Pancreas (tissue), 10 donors: ENCODE measurements around the gene CCDC187. TPM values are rescaled to one million over a fixed set of nuclear protein-coding genes. Genes with fewer than 3 reads are reported as not detected.
A peak's percentile ranks its signal among the peaks of the same experiment; 100 is the strongest.

Experiments
- ATAC-seq, 4 donors: fragments of 200-7000 bp; cut with Tn5 transposase; one replicate each; pipeline versions ENCODE4 v1.8.0 to v1.9.1; 2020; ENCODE audit warnings: mild to moderate bottlenecking in 4 of 4, moderate library complexity in 4 of 4
- DNase-seq, 6 donors: peaks; one replicate each; pipeline ENCODE4 v3.0.0-alpha.2; 2020
- FAIRE-seq: peaks from 2 replicates; lab custom pipeline; 2012; peaks lifted over from hg19 to GRCh38; lab: Jason Lieb, UNC
- H3K27ac ChIP-seq, 4 donors: fragments of 200-600 bp; sonication (generic); 1 replicate in 3 of 4; 2 replicates in 1 of 4; pipeline versions ENCODE4 v1.5.0 to v1.8.0; 2020
- H3K27me3 ChIP-seq, 4 donors: fragments of 200-600 bp; one replicate each; pipeline ENCODE4 v1.8.0; 2021
- H3K36me3 ChIP-seq, 3 donors: fragments of 200-600 bp; sonication (generic) in 1 of 3; one replicate each; pipeline versions ENCODE4 v1.5.0 to v1.8.0; 2020 to 2021
- H3K4me1 ChIP-seq, 3 donors: fragments of 200-600 bp; one replicate each; pipeline ENCODE4 v1.8.0; 2021
- H3K4me3 ChIP-seq, 4 donors: fragments of 200-600 bp; sonication (generic) in 2 of 4; one replicate each; pipeline versions ENCODE4 v1.5.0 to v1.8.0; 2020 to 2021
- H3K9me3 ChIP-seq, 4 donors: fragments of 200-600 bp; one replicate each; pipeline ENCODE4 v1.8.0; 2021
- WGBS, 2 donors: extraction: QIAGEN DNeasy Blood & Tissue Kit; methylation state at CpG; one replicate each; pipeline ENCODE4 v1.1.7; 2013; 5-methylcytosine and 5-hydroxymethylcytosine counted together
- intact Hi-C, 3 donors: fragments of 100-400 bp; cut with DNase I; formaldehyde crosslinking; loops; one replicate each; pipeline versions ENCODE4 v1.11.1 to v1.14.2; 2022
- polyA plus RNA-seq, 2 donors: library from polyadenylated mRNA; stranded (reverse); fragments of 200-250 nt; gene quantifications; one replicate each; pipeline ENCODE4 v1.2.3, GENCODE V29; 2013
- total RNA-seq, 6 donors: library from RNA; stranded (reverse); fragmentation: NEBNext Ultra II Directional in 4 of 6; extraction: Animal tissue kit (Norgen Biotek cat#: 25700) in 4 of 6; gene quantifications; one replicate each; pipeline versions ENCODE4 v1.2.1 to v1.2.4, GENCODE V29; 2021 to 2023
- TF ChIP-seq, protein P1 (sequence below), 4 donors: fragments of 200-600 bp; sonication (generic) in 3 of 4; IDR thresholded peaks; one replicate each; pipeline versions ENCODE4 v1.5.0 to v1.8.0; 2021; ENCODE audit warnings: antibody characterized with exemption in 4 of 4
- donor health status: healthy with polysubstance abuse.
- donor health status: DM: no; HTN: no; CAD: no; lungs with moderate emphysema.
- donor health status: DM: no; HTN: no; CAD: no.
- donor health status: control.
- donor health status: control.
- donor health status: Bipolar disorder and iron deficiency.
- donor health status: DM: yes; HTN: yes; CAD: no.
- donor health status: DM: no; HTN: no; CAD: no.
- donor health status: DM: no; HTN: no; CAD: no.
- donor health status: DM: yes; HTN: yes; CAD: no.

CCDC187 gene
- total and polyA plus RNA-seq, 8 donors = 0.14 to 2.6 (median 0.43) TPM

DNA sequence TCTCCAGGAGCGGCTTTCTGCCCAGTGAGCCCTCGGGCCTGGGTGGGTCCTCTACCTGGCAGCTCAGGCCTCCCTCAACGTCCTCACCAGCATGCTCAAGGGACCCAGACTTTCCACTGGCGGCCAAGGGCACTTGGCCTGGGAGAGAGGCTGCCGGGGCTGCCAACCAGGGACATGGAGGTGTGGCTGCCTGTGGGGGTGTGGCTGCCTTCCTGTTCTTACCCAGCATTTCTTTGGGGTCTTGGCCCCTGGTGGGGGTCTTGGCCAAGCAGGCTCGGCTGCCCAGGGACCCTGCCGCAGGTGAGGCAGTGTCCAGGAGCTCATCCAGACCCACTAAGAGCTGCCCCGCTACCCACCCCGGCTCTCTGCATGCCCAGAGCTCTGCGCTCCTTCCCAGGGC lies 51.0 kb downstream of the CCDC187 start:
- no peaks in the 10 kb centered on the region for H3K9me3 ChIP-seq
- TF ChIP-seq, protein P1, sequence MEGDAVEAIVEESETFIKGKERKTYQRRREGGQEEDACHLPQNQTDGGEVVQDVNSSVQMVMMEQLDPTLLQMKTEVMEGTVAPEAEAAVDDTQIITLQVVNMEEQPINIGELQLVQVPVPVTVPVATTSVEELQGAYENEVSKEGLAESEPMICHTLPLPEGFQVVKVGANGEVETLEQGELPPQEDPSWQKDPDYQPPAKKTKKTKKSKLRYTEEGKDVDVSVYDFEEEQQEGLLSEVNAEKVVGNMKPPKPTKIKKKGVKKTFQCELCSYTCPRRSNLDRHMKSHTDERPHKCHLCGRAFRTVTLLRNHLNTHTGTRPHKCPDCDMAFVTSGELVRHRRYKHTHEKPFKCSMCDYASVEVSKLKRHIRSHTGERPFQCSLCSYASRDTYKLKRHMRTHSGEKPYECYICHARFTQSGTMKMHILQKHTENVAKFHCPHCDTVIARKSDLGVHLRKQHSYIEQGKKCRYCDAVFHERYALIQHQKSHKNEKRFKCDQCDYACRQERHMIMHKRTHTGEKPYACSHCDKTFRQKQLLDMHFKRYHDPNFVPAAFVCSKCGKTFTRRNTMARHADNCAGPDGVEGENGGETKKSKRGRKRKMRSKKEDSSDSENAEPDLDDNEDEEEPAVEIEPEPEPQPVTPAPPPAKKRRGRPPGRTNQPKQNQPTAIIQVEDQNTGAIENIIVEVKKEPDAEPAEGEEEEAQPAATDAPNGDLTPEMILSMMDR (IDR thresholded peaks at IDR 0.05) = no peak
- no peak overlapping the region for H3K27ac ChIP-seq
- FAIRE-seq (no peak), ATAC-seq (no peak), DNase-seq (no peak)
- no peaks in the 10 kb centered on the region for H3K36me3 ChIP-seq
- peaks cover 26 to 32% (median 31%) of the 10 kb centered on the region in 3 donors for H3K4me1 ChIP-seq
- 79 to 85% methylated on average over 10 of the region's 10 CpGs for WGBS, 2 donors
- no peaks in the 10 kb centered on the region for H3K27me3 ChIP-seq
- no peak overlapping the region for H3K4me3 ChIP-seq
- intact Hi-C loops = no loop called here

DNA sequence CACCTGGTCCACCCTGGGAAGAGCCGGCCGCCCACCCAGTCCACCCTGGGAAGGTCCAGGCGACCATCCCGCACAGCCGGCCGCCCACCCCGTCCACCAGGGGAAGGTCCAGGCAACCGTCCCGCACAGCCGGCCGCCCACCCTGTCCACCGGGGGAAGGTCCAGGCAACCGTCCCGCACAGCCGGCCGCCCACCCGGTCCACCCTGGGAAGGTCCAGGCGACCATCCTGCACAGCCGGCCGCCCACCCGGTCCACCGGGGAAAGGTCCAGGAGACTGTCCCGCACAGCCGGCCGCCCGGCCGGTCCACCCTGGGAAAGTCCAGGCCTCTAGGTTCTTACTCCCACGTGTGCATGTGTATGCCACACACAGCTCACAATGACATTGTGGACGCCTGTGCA lies 51.6 kb downstream of the CCDC187 start:
- Histone ChIP-seq H3K27me3 (no peaks in the 10 kb centered on the region), H3K36me3 (no peaks in the 10 kb centered on the region), H3K4me3 (no peak overlapping the region), H3K4me1 (peaks cover 26 to 32% (median 31%) of the 10 kb centered on the region in 3 donors), H3K9me3 (no peaks in the 10 kb centered on the region), H3K27ac (no peak overlapping the region)
- WGBS, 2 donors = 93 to 94% methylated on average over 25 to 29 of the region's 29 CpGs
- no peak for FAIRE-seq
- no peak for ATAC-seq
- TF ChIP-seq, protein P1 (IDR thresholded peaks at IDR 0.05) = no peak
- DNase-seq = peak in 2 of 6 donors; percentile 56 to 77
- intact Hi-C loops = no loop called here

DNA sequence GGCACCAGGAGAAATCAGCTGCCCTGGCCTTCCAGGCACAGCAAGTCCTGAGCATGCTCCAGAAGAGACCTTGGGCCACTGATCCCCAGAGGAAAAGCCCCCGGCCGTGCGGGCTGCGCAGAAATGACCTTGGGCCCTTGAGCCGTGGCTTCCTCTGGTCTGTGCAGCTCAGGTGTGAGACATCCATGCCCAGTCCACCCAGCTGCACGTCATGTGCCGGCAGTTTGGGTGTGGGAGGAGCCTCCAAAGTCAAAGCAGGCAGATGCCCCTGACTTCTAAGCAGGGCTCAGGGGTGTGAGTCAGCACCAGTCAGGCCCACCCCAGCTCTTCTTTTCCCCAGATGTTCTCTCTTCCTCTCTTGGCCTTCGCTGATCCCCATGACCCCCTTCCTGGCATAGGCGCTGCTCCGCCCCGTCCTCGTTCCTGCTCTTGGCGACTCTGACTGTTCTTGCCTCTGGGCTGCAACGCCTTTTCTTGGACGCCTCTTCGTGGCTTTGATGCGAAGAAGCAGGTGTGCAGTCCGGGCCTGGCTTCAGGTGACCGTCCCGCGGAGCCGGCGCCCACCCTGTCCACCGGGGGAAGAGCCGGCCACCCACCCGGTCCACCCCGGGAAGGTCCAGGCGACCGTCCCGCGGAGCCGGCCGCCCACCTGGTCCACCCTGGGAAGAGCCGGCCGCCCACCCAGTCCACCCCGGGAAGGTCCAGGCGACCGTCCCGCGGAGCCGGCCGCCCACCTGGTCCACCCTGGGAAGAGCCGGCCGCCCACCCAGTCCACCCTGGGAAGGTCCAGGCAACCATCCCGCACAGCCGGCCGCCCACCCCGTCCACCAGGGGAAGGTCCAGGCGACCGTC lies 52.4 kb downstream of the CCDC187 start:
- DNase-seq (peak in 4 of 6 donors; percentile 54 to 76 (median 72)), ATAC-seq (peak; percentile 23 to 40 (median 30)), FAIRE-seq (no peak)
- H3K36me3 ChIP-seq = no peaks in the 10 kb centered on the region
- no peak overlapping the region for H3K4me3 ChIP-seq
- 79 to 84% methylated on average over 29 to 50 of the region's 50 CpGs for WGBS, 2 donors
- peak overlapping the region; percentile 79 to 94 (median 83) for H3K27ac ChIP-seq
- TF ChIP-seq, protein P1 (IDR thresholded peaks at IDR 0.05) = no peak
- peaks cover 26 to 33% (median 32%) of the 10 kb centered on the region in 3 donors for H3K4me1 ChIP-seq
- no peaks in the 10 kb centered on the region for H3K27me3 ChIP-seq
- intact Hi-C loops = no loop called here
- H3K9me3 ChIP-seq = no peaks in the 10 kb centered on the region

DNA sequence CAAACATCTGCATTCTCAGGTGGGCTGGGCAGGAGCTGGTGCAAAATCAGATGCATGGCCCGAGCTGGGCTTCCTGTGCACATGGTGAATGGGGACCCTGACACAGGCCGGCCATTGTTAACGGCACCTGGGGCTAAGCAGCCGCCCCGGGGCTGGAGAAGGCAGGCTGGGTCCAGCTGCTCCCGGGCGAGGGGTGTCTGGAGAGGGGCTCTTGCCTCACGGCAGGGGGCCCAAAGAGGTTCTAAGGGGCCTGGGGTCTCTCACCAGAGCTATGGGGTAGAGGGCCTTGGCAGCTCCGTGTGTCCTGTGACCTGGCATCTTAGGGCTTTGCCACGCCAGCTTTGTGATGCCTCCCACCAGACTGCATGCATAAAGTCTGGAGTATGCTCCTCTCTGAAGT lies 53.2 kb downstream of the CCDC187 start:
- TF ChIP-seq, protein P1 (IDR thresholded peaks at IDR 0.05) = no peak
- Histone ChIP-seq H3K36me3 (no peaks in the 10 kb centered on the region), H3K4me1 (peaks cover 30 to 38% (median 36%) of the 10 kb centered on the region in 3 donors), H3K9me3 (no peaks in the 10 kb centered on the region), H3K27me3 (no peaks in the 10 kb centered on the region), H3K4me3 (no peak overlapping the region), H3K27ac (peak overlapping the region; percentile 79 to 94 (median 83))
- WGBS, 2 donors = 68 to 69% methylated on average over 9 to 10 of the region's 10 CpGs
- ATAC-seq = no peak
- FAIRE-seq = no peak
- intact Hi-C loops = no loop called here
- peak in 2 of 6 donors; percentile 53 to 80 for DNase-seq
